Activated T-cell treated with anti-CD3 and anti-CD28 coated beads, Interleukin-2, amount 50 U/mL, for 1 hour (primary cell): ENCODE results near the gene NACC2.
"Not testable (repeated sequence)": the region's sequence is repeated elsewhere in the genome, so short reads cannot be mapped to it uniquely, and the experiment has no call there.

Experiments used
- DNase-seq: peaks from one replicate; pipeline ENCODE4 v3.0.0-alpha.2; 2020

Gene NACC2

DNA sequence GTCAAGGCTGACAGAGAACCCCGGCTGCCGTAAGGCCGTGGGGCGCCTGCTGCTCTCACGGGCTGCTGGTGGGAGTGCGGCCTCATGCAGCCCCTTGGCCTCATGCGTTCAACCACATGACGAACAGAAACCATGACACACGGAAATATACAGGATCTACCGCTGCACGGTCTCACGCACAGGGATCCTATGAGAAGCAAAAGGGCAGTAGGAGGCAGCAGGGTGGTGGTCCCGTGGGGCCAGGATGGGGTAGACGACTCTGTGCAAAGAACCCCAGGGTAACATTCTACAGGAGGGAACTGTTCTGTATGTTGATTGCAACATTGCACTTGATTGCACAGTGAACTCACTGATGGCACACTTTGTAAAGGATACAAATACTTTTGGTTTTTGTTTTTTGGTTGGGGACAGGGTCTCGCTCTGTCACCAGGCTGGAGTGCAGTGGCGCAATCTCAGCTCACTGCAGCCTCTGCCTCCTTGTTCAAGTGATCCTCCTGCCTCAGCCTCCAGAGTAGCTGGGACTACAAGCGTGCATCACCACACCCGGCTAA, 51.6 kb downstream of the NACC2 start:
- no peak for DNase-seq

DNA sequence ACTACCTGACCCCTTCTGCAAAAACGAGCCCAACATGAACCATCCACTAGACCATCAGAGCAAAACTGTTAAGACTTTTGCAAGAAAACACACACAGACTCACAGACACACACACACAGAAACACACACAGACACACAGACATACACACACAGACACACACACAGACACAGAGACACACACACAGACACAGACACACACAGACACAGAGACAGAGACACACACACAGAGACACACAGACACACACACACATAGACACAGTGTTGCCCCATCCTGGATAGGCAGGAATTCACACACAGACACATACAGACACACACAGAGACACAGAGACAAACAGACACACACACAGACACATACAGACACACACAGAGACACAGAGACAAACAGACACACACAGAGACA, 52.5 kb downstream of the NACC2 start:
- no peak for DNase-seq

DNA sequence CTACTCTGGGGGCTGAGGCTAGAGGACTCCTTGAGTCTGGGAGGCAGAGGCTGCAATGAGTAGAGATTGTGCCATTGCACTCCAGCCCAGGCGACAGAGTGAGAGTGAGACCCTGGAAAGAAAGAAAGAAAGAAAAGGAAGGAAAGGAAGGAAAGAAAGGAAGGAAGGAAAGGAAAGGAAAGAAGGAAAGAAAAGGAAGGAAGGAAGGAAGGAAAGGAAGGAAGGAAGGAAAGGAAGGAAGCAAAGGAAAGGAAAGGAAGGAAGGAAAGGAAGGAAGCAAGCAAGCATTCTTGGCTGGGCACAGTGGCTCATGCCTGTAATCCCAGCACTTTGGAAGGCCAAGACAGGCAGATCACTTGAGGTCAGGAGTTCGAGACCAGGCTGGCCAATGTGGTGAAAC, 54.2 kb downstream of the NACC2 start:
- DNase-seq, result not testable (repeated sequence)

DNA sequence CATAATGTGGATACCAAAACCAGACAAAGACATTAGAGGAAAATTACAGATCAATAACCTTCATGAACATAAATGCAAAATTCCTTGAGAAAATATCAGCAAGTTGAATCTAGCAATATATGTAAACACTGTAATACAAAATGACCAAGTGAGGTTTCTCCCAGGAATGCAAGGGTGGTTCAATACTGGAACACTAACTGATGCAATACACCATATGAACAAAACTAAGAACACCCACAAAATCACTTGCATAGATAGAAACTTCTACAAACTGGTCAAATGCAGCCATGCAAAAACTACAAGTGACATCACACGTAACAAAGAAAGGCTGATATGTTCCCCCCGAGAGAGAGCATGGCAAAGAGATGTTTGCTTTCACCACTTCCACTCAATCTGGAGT, 55.6 kb downstream of the NACC2 start:
- DNase-seq, result no peak

DNA sequence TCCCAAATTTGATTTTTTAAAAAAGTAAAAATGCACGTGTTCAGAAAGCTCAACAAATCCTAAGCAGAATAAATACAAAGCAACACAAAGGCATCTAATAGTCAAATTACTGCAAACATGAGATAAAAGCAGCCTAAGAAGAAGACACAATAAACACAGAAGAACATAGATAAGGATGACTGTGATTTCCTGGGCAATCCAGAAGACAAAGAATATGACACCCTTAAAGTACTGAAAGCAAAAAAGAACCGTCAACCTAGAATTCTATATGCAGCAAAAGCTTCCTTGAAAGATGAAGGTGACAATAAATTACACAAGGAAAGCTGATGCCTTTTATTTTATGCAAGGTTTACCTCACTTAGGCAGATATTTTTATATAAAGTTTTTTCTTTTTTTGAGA, 58.2 kb downstream of the NACC2 start:
- no peak for DNase-seq

DNA sequence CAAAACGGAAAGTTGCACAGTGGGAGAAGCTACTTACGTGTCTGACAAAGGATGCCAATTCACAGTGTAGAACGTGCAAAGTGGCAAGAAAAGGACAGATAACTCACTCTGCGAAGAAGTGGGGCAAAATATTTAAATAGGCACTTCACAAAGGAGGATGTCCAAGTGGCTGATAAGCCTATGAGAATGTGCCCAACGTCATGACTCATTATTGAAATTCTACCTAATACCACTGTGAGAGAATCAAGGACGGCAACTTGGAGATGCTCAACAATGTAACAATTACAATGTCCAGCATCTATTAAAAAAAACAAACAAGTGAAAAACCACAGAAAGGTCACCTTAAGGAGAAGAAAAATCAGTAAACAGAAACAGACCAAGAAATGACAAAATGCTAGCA, 59.0 kb downstream of the NACC2 start:
- no peak for DNase-seq

DNA sequence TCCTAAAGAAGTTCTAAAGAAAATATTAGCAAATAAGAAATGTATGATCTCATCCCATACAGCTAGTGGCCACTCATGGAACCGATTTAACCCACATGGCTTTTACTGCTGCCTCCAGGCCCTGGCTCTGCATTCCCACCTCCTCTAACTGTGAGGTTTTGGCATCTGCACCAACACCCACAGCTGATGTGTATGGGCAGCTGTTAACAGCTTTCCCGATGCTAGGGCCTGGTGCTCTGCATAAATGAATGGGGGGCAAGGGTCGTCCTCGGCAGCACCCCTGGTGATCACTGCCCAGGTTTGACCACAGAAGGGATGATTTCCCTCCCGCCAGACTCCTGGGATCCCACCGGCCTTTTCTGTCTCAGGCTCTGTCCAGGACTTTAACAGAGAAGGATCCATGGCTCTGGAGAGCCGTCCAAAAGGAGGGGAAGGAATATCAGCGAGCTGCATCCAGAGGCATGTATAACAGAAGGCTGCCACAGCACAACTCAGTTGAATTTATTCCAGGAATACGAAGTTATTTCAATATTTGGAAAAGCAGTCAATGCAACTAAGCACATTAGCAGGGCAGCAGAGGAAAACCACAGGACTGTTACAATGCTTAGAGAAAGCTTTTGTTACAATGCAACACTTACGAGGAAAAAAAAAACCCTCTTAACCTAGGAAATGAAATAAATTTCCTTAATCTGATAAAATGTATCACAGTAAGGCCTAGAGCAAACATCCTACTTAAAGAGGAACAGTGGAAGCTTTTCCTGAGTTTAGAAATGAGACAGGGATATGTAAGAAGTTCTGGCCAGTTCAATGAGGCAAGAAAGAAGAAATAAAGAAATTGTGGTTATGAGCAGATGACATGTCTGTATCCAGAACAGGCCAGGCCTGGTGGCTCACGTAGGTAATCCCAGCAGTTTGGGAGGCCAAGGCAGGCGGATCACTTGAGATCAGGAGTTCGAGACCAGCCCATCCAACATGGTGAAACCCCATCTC, 63.1 kb downstream of the NACC2 start:
- DNase-seq, result no peak

DNA sequence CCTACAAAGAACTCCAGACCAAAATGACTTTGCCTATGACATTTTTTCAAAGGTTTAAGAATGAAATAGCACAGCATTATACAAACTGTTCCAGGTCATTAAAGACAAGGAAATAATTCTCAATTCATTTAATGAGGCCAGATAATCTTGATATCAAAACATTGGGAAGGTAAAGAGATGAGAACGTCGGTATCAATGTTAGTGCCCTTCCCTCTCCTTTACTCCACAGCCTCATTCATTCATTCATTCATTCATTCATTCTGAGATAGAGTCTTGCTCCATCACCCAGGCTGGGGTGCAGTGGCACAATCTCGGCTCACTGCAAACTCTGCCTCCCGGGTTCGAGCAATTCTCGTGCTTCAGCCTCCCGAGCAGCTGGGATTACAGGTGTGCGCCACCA, 64.0 kb downstream of the NACC2 start:
- no peak for DNase-seq

DNA sequence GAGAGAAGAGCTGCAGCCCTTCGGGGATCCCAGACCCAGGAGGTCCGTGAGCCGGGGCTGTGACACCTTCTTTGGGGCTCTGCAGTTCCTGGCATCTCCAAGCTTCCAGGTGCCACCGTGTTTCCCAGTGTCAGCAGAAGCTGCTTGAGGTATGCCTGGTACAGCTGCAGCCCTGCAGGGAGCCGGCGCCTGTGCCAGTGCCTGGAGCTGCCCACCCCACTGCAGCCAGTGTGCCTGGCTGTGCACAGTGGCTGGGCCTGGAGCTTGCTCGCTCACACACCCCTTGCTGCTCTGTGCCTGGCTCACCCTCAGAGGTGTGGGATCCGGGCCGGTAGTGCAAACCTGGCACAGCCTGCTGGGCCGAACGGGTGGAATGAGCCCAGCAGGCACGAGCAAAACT, 65.5 kb downstream of the NACC2 start:
- no peak for DNase-seq

DNA sequence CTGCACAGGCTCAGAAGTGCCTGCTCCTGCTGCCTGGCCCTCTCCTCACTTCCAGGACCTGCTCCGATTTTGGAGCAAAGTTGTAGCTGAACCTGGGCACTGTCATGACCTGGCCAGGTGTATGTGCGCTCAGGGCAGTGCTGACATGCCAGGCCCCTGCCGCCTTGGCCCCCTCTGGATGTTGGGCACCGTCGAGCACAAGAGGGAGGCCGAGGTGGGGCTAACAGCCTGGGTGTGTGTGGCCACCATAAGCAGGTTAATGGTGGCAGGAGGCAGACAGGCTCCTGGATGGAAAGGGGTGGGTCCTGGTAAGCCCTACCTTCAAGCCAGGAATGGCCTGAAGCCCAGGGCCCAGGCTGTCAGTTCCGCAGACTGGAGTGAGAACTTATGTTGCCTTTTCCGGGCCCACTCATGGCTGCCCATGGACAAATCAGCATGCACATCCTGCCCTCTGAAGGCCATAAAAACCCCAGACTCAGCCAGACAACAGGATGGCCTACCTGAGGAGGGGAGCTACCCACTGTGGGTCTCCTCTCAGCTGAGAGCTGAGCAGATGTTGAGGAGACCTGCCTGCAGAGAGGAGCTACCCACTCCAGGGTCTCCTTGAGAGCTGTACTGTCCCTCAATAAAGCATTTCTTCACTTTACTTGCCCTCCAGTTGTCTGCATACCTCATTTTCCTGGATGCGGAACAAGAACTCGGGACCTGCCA, 66.2 kb downstream of the NACC2 start:
- no peak for DNase-seq

DNA sequence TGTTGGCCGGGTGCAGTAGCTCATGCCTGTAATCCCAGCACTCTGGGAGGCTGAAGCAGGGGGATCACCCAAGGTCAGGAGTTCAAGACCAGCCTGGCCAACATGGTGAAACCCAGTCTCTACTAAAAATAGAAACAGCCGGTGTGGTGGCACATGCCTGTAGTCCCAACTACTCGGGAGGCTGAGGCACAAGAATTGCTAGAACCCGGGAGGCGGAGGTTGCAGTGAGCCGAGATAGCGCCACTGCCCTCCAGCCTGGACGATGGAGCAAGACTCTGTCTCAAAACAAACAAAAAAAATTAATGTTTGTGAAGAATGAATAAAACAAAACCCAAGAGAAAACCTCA, 68.2 kb downstream of the NACC2 start:
- not testable (repeated sequence) for DNase-seq

DNA sequence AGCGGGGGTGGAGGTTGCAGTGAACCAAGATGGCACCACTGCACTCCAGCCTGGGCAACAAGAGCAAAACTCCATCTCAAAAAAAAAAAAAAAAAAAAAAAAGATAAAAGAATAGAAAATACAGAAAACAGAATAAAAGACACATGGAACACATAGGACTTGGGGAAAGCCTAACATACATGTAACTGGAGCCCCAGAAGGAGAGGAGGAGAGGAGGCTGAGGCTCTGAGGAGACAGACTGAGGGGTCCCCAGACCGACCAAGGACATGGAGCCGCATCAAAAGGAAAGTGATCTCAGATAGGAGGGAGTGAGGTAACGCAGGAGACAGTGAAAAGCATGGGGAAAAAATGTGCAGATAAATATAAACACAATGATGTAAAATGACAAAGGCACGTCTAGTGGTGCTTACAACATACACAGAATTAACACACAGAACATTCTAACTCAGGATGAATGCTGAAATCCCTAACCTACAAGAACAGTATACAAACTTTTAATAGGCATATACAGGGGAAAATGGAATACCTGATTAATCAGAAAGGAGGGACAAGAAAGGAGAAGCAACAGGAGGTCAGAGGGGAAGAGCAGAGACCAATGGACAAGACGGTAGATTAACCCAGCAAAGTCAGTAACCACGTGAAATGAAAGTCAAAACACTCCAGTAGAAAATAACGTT, 68.7 kb downstream of the NACC2 start:
- no peak for DNase-seq

DNA sequence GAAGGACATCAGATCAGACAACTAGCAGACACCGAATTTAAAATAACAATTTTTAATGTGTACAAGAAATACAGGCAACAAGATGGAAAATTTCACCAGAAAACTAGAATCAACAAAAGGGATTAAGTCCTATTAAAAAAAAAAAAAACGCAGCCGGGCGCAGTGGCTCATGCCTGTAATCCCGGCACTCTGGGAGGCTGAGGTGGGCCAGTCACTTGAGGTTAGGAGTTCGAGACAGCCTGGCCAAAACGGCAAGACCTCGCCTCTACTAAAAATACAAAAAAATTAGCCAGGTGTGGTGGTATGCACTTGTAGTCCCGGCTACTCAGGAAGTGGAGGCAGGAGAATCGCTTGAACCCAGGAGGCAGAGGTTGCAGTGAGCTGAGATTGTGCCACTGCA, 69.6 kb downstream of the NACC2 start:
- DNase-seq, result no peak

DNA sequence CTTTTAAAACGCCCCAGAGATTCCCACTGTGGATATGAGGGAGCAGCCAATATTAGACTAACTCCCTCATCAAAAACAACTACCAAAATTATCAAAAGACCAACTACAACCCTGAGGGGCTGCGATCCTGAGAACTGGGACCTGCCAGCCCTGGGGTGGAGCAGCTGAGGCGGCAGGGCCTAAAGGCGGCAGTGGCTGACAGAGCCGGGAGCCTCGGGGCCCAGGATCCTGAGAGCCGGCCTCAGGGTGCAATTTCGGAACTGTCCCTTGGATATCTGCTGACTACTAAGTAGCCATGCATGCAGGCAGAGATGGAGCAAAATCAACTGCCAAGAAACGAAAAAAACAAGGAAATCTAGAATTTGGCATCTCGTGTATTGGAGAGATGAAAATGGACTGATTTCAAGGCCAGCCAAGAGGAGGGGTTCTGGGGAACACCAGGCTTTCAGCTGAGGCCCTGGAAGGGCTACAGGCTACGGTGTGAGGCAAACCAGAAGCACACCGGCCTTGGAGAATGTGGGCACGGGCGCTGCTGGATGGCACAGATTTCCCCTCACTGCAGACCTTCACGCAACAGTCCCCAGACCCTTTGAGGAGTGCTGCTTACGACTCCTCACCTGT, 70.3 kb downstream of the NACC2 start:
- no peak for DNase-seq

DNA sequence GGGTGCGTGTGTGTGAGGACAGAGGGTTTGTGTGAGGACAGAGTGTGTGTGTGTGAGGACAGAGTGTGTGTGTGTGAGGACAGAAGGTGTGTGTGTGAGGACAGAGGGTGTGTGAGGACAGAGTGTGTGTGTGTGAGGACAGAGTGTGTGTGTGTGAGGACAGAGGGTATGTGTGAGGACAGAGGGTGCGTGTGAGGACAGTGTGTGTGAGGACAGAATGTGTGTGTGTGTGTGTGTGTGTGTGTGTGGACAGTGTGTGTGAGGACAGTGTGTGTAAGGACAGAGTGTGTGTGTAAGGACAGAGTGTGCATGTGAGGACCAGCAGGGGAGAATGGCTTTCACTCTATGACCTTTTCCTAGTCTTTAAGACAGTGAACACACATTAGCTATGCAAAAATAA, 70.8 kb downstream of the NACC2 start:
- DNase-seq, result no peak

DNA sequence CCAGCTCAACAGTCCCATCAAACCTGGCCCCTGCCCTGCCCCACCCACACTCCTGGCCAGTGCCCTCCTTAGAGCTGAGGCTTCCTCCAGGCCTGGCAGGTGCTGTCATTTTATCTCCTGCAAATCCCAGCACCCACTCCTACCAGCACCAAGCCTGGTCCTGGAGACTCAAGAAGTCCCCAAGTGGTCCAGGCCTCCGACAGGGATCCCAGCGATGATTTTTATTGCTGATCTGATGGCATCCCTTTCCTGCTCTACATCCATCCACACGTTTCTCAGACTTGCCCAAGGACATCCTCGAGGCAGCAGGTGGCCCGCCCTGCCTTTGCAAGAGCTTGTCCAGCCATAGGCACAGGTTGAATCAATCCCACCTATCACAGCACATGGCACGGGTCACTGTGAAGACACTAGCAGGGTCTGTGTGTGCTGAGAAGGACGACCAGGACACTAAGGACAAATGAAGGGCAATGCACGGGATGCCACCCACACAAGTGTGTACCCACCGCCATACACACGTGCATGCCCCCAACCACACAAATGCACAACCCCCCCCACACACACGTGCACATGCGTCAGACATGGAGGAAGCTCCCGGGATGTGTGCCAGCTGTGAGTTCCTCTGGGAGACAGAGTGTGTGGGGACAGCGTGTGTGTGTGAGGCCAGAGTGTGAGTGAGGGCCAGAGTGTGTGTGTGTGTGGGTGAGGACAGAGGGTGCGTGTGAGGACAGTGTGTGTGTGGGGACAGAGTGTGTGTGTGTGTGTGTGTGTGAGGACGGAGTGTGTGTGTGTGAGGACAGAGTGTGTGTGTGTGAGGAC, 71.5 kb downstream of the NACC2 start:
- DNase-seq, result no peak

DNA sequence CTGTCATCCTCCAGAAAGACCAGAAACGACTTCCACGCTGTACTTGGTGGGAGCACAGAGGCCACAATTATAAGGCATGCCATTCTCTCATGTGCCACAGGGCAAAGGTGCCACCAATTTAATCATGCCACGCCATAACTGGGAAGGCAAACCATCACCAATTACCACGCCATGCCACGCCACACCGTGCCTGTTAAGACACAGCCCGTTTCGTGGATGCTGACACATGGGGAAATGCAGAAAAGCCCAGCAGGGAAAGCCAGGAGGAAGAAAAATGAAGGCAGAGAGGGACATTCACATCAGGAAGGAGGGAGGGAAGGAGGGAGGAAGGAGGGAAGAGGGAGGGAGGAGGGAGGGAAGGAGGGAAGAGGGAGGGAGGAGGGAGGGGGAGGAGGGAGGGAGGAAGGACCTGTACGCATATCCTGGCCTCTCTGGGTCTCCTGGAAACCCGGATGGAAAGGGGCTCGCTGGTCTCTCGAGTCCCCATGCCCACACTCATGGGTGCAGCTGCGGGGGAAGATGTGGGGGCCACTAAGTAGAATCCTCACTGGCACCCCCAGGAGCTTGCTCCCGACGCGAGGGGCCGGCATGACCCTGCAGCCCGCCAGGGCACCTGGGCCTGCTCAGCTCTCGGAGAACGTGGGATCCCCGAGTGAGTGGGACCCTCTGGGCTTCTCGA, 72.2 kb downstream of the NACC2 start:
- DNase-seq, result no peak

DNA sequence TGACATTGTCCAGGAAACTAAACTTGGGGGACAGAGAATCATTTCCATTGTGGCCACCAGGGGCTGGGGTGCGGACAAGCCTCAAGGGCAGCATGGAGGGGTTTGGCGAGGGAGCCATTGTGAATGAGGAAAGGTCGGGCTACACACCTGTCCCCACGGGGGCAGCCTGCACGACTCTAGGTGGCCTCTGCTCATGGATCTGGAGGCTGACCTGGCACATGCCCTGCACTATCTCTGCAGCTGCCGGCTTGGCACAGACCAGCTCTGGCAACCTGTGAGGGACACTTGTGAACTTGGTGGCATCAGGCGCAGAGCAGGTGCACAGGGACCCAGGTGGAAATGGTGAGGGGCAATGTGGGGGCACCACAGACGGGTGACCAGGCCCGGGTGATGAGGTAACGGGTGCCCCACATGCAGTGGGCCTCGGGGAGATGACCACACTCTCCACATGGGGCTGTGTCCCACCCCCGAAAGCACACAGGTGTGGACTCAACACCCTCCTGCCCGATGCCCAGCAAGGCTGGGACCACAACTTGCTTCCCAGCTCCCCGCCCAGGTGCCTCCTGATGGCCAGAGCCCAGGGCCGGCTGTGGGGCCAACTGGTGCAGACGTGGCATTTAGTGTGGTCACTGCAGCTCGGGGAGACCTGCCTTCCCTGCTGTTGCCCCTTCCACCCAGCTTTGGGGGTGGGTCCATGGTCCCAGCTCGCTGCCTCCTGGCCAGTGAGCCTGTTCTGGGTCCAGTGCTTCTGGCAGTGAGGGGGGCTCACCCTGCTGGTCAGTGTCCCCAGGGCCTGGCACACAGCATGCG, 73.0 kb downstream of the NACC2 start:
- DNase-seq, result no peak

DNA sequence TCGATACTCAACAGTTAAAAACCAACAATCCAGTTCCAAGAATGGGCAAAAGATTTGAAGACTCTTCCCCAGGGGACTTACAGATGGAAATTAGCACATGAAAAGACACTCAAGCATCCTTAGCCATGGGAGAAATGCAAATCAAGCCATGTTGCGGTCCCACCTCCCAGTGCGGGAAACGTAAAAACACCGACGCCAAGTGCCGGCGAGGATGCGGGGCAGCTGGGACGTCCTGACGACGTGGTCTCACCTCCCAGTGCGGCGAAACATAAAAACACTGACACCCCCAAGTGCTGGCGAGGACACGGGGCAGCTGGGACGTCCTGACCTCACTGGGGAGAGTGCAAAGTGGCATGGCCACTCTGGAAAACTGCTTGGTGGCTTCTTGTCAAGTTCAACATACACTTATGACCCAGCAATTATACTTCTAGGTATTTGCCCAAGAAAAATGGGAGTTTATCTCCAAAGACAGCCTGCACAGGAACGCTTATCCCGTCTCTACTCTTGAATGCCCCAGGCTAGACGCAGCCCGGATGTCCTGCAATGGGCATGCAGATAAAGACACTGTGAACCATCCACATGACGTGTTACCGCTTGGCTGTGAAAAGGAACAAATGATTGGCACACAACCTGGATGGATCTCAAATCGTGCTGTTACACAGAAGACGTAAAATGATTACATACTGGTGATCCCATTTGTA, 73.8 kb downstream of the NACC2 start:
- DNase-seq, result no peak

DNA sequence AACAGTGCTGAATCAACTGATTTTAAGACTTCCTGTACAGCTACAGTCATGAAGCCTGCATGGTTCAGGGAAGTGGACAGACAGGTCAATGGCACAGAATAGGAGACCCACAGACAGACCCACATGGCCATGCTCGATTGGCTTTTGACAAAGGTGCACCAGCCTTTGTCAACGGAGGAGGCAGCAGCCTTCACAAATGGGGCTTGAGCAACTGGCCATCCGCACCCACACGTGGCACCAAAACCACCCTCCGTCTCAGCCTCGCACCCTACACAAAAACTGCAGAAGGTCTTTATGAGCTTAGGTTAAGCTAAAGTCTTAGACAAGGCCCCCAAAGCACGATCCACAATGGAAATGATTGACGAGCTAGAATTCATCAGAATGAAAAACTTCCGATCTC, 74.4 kb downstream of the NACC2 start:
- no peak for DNase-seq
